Measurements from ENCODE around the gene COL1A2. TPM values are rescaled to one million over a fixed set of nuclear protein-coding genes. Genes with fewer than 3 reads are reported as not detected.

COL1A2 gene
- total RNA-seq, 4 donors from 2014 or later: 29.9 to 124 (median 61.3) TPM

- H3K36me3 ChIP-seq: peaks cover 17% of the 10 kb centered on the region
- 70% methylated on average over 2 of the region's 2 CpGs for WGBS
- TF ChIP-seq EP300 (IDR thresholded peaks at IDR 0.05): no peak
- TF ChIP-seq POLR2A (IDR thresholded peaks at IDR 0.05): no peak
- TF ChIP-seq CTCF (IDR thresholded peaks at IDR 0.05): no peak
- no peak for TF ChIP-seq POLR2AphosphoS5 (IDR thresholded peaks at IDR 0.05)
- no peaks in the 10 kb centered on the region for H3K9me3 ChIP-seq
- no peak overlapping the region for H3K27ac ChIP-seq
- H3K4me1 ChIP-seq: no peaks in the 10 kb centered on the region
- DNase-seq (ENCODE audit: low spot score in 2 of 2): no peak
- H3K27me3 ChIP-seq: no peaks in the 10 kb centered on the region
- H3K4me3 ChIP-seq: no peak overlapping the region
These were observed 37.6 kb downstream of the COL1A2 start for GRCh38 chr7:94432281-94432670.

GRCh38 chr7:94432817-94433216 is 38.1 kb downstream of the COL1A2 start:
- DNase-seq (ENCODE audit: low spot score in 2 of 2): no peak
- no peak for TF ChIP-seq POLR2AphosphoS5 (IDR thresholded peaks at IDR 0.05)
- no peak for TF ChIP-seq POLR2A (IDR thresholded peaks at IDR 0.05)
- TF ChIP-seq EP300 (IDR thresholded peaks at IDR 0.05): no peak

GRCh38 chr7:94433224-94433623 is 38.5 kb downstream of the COL1A2 start:
- Histone ChIP-seq H3K4me1 (no peaks in the 10 kb centered on the region), H3K36me3 (peaks cover 8% of the 10 kb centered on the region), H3K9me3 (no peaks in the 10 kb centered on the region), H3K4me3 (no peak overlapping the region), H3K27ac (no peak overlapping the region), H3K27me3 (no peaks in the 10 kb centered on the region)
- DNase-seq (ENCODE audit: low spot score in 2 of 2): no peak
- TF ChIP-seq POLR2A (IDR thresholded peaks at IDR 0.05) (no peak), POLR2AphosphoS5 (IDR thresholded peaks at IDR 0.05) (no peak), CTCF (IDR thresholded peaks at IDR 0.05) (no peak), EP300 (IDR thresholded peaks at IDR 0.05) (no peak)
- WGBS: 85% methylated on average over 2 of the region's 2 CpGs

More at GRCh38 chr7:94432817-94433216, 38.1 kb downstream of the COL1A2 start:
- Histone ChIP-seq H3K4me1 (no peaks in the 10 kb centered on the region), H3K27ac (no peak overlapping the region), H3K27me3 (no peaks in the 10 kb centered on the region), H3K9me3 (no peaks in the 10 kb centered on the region), H3K4me3 (no peak overlapping the region), H3K36me3 (peaks cover 12% of the 10 kb centered on the region)
- WGBS: 86% methylated on average over 1 of the region's 1 CpG

GRCh38 chr7:94434042-94434441 is 39.3 kb downstream of the COL1A2 start:
- WGBS: 79% methylated on average over 2 of the region's 2 CpGs
- H3K4me1 ChIP-seq: no peaks in the 10 kb centered on the region
- H3K4me3 ChIP-seq: no peak overlapping the region
- TF ChIP-seq EP300 (IDR thresholded peaks at IDR 0.05): no peak
- no peak for TF ChIP-seq CTCF (IDR thresholded peaks at IDR 0.05)
- no peak for TF ChIP-seq POLR2A (IDR thresholded peaks at IDR 0.05)
- TF ChIP-seq POLR2AphosphoS5 (IDR thresholded peaks at IDR 0.05): no peak
- H3K9me3 ChIP-seq: no peaks in the 10 kb centered on the region
- H3K36me3 ChIP-seq: peaks cover 1% of the 10 kb centered on the region
- H3K27ac ChIP-seq: no peak overlapping the region
- H3K27me3 ChIP-seq: no peaks in the 10 kb centered on the region
- no peak for DNase-seq (ENCODE audit: low spot score in 2 of 2)

GRCh38 chr7:94436018-94436604 is 41.4 kb downstream of the COL1A2 start:
- DNase-seq (ENCODE audit: low spot score in 2 of 2): no peak
- H3K4me3 ChIP-seq: no peak overlapping the region
- no peaks in the 10 kb centered on the region for H3K36me3 ChIP-seq
- H3K27ac ChIP-seq: no peak overlapping the region
- no peaks in the 10 kb centered on the region for H3K4me1 ChIP-seq
- WGBS: 16% methylated on average over 6 of the region's 6 CpGs
- no peak for TF ChIP-seq EP300 (IDR thresholded peaks at IDR 0.05)
- TF ChIP-seq POLR2AphosphoS5 (IDR thresholded peaks at IDR 0.05): no peak
- TF ChIP-seq POLR2A (IDR thresholded peaks at IDR 0.05): no peak
- TF ChIP-seq CTCF (IDR thresholded peaks at IDR 0.05): peak; percentile 66 to 73
- H3K27me3 ChIP-seq: no peaks in the 10 kb centered on the region
- no peaks in the 10 kb centered on the region for H3K9me3 ChIP-seq

GRCh38 chr7:94436700-94437099 is 42.0 kb downstream of the COL1A2 start:
- H3K4me1 ChIP-seq: no peaks in the 10 kb centered on the region
- no peak overlapping the region for H3K27ac ChIP-seq
- H3K36me3 ChIP-seq: no peaks in the 10 kb centered on the region
- WGBS: 92% methylated on average over 4 of the region's 4 CpGs
- no peak for DNase-seq (ENCODE audit: low spot score in 2 of 2)
- no peak for TF ChIP-seq CTCF (IDR thresholded peaks at IDR 0.05)
- TF ChIP-seq POLR2AphosphoS5 (IDR thresholded peaks at IDR 0.05): no peak
- no peak for TF ChIP-seq POLR2A (IDR thresholded peaks at IDR 0.05)
- TF ChIP-seq EP300 (IDR thresholded peaks at IDR 0.05): no peak
- no peaks in the 10 kb centered on the region for H3K27me3 ChIP-seq
- no peak overlapping the region for H3K4me3 ChIP-seq
- H3K9me3 ChIP-seq: no peaks in the 10 kb centered on the region

Measured in suprapubic skin (tissue), 4 donors.